SK-N-SH (cell line): Measurements from ENCODE around the gene NAA38. TPM values are rescaled to one million over a fixed set of nuclear protein-coding genes. Genes with fewer than 3 reads are reported as not detected.

Experiments
- CTCF ChIA-PET: fragments of 300-600, 350-600 bp; formaldehyde crosslinking; extraction: SDS; loops from one replicate; lab custom pipeline; 2021; lab: Yijun Ruan, JAX
- POLR2A ChIA-PET: fragments of 350-600 bp; sonication (Branson Sonifier 250); formaldehyde crosslinking; extraction: SDS; loops from one replicate; lab custom pipeline; 2020; ENCODE audit warnings: antibody characterized with exemption, inconsistent platforms; lab: Yijun Ruan, JAX
- DNase-seq: peaks from one replicate; pipeline ENCODE4 v3.0.0; 2012
- H2AFZ ChIP-seq: fragments of 200-600 bp; sonication (generic); 2 replicates; pipeline ENCODE4 v1.8.1; 2016; ENCODE audit warnings: antibody characterized with exemption, mild to moderate bottlenecking, low read depth
- H3F3A ChIP-seq: fragments of 200-600 bp; sonication (generic); replicated peaks from 2 replicates; pipeline ENCODE3; 2016; ENCODE audit warnings: antibody characterized with exemption, mild to moderate bottlenecking; ENCODE audit not compliant: insufficient read depth
- H3K27ac ChIP-seq, 2 experiments: fragments of 200-500 bp in 1 of 2; fragments of 200-600 bp in 1 of 2; sonication (Bioruptor generic) in 1 of 2; sonication (generic), shearing (Covaris generic) in 1 of 2; 2 replicates each; pipeline versions ENCODE4 v1.5.1 to v1.6.1; 2014 to 2016; ENCODE audit warnings: low read depth in 2 of 2, inconsistent platforms in 1 of 2, low read length in 1 of 2, mild to moderate bottlenecking in 1 of 2, mixed read lengths in 1 of 2
- H3K27me3 ChIP-seq: fragments of 200-600 bp; sonication (generic), shearing (Covaris generic); 2 replicates; pipeline ENCODE4 v1.6.1; 2016; ENCODE audit warnings: mixed run types; ENCODE audit not compliant: insufficient read depth
- H3K36me3 ChIP-seq, 2 experiments: fragments of 200-500 bp in 1 of 2; fragments of 200-600 bp in 1 of 2; sonication (Bioruptor generic) in 1 of 2; sonication (generic) in 1 of 2; replicated peaks in 1 of 2; 2 replicates each; pipeline versions ENCODE3 to v1.5.1; 2014 to 2016; ENCODE audit warnings: low read length in 1 of 2, mild to moderate bottlenecking in 1 of 2; ENCODE audit not compliant: insufficient read depth in 2 of 2, control insufficient read depth in 1 of 2
- H3K4me1 ChIP-seq, 2 experiments: fragments of 200-500 bp in 1 of 2; fragments of 200-600 bp in 1 of 2; sonication (Bioruptor generic) in 1 of 2; sonication (generic), shearing (Covaris generic) in 1 of 2; 2 replicates each; pipeline versions ENCODE4 v1.5.1 to v1.6.1; 2014 to 2016; ENCODE audit warnings: low read depth in 1 of 2, low read length in 1 of 2, mixed run types in 1 of 2; ENCODE audit not compliant: insufficient read depth in 2 of 2, control insufficient read depth in 1 of 2
- H3K4me2 ChIP-seq: fragments of 200-600 bp; sonication (generic), shearing (Covaris generic); 2 replicates; pipeline ENCODE4 v1.6.1; 2017; ENCODE audit warnings: mixed run types
- H3K4me3 ChIP-seq, 2 experiments: fragments of 200-500 bp in 1 of 2; fragments of 200-600 bp in 1 of 2; sonication (Bioruptor generic) in 1 of 2; sonication (generic), shearing (Covaris generic) in 1 of 2; 2 replicates each; pipeline versions ENCODE4 v1.5.1 to v1.8.1; 2014 to 2016; ENCODE audit warnings: low read depth in 2 of 2, inconsistent platforms in 1 of 2, low read length in 1 of 2, mild to moderate bottlenecking in 1 of 2, mixed read lengths in 1 of 2, moderate library complexity in 1 of 2
- H3K79me2 ChIP-seq: fragments of 200-600 bp; sonication (generic); 2 replicates; pipeline ENCODE4 v1.8.1; 2017; ENCODE audit warnings: mild to moderate bottlenecking; ENCODE audit not compliant: insufficient read depth
- H3K9ac ChIP-seq: fragments of 200-600 bp; sonication (generic); 2 replicates; pipeline ENCODE4 v1.6.1; 2017; ENCODE audit warnings: mixed run types
- H3K9me2 ChIP-seq: fragments of 200-600 bp; sonication (generic); 2 replicates; pipeline ENCODE4 v1.6.1; 2017; ENCODE audit warnings: mixed run types
- H3K9me3 ChIP-seq: fragments of 200-600 bp; sonication (generic); 2 replicates; pipeline ENCODE4 v1.6.1; 2017; ENCODE audit warnings: mixed run types, mild to moderate bottlenecking, moderate library complexity
- H4K20me1 ChIP-seq: fragments of 200-600 bp; sonication (generic); 2 replicates; pipeline ENCODE4 v1.6.1; 2017; ENCODE audit warnings: mild to moderate bottlenecking, mixed run types; ENCODE audit not compliant: insufficient read depth
- CHD2 ChIP-seq: fragments of 150-350 bp; IDR thresholded peaks from 2 replicates; pipeline ENCODE4 v1.6.1; 2018; ENCODE audit warnings: low read length; ENCODE audit not compliant: partially characterized antibody
- CTCF ChIP-seq: fragments of 200-600 bp; sonication (generic); IDR thresholded peaks from 2 replicates; pipeline ENCODE4 v1.6.1; 2017; ENCODE audit warnings: antibody characterized with exemption, mild to moderate bottlenecking, moderate library complexity
- EZH2phosphoT487 ChIP-seq: fragments of 200-600 bp; sonication (generic); IDR thresholded peaks from 2 replicates; pipeline ENCODE4 v1.6.1; 2017; ENCODE audit warnings: low read depth, mixed run types, mild to moderate bottlenecking, antibody characterized with exemption, moderate library complexity, borderline replicate concordance
- FOSL2 ChIP-seq: IDR thresholded peaks from 2 replicates; pipeline ENCODE4 v1.4.0; 2012; ENCODE audit warnings: low read depth, mild to moderate bottlenecking, moderate library complexity, borderline replicate concordance
- MXI1 ChIP-seq: IDR thresholded peaks from 2 replicates; pipeline ENCODE4 v1.6.1; 2012; ENCODE audit warnings: mild to moderate bottlenecking, low read depth, low read length, improper control_type of control experiment
- NFIC ChIP-seq: IDR thresholded peaks from 2 replicates; pipeline ENCODE4 v1.4.0; 2012; ENCODE audit warnings: borderline replicate concordance
- RAD21 ChIP-seq: IDR thresholded peaks from 2 replicates; pipeline ENCODE4 v1.6.1; 2012; ENCODE audit warnings: mild to moderate bottlenecking, low read length
- RCOR1 ChIP-seq: fragments of 150-350 bp; IDR thresholded peaks from 2 replicates; pipeline ENCODE4 v1.6.1; 2017; ENCODE audit warnings: antibody characterized with exemption, low read length
- SIN3A ChIP-seq: IDR thresholded peaks from 2 replicates; pipeline ENCODE4 v1.6.1; 2012; ENCODE audit warnings: low read depth, mild to moderate bottlenecking, low read length, moderate library complexity, borderline replicate concordance
- TAF1 ChIP-seq: IDR thresholded peaks from 2 replicates; pipeline ENCODE4 v1.6.1; 2012; ENCODE audit warnings: low read depth, mild to moderate bottlenecking, low read length, moderate library complexity, borderline replicate concordance
- WGBS: methylation state at CpG from one replicate; pipeline ENCODE4 v1.1.6; 2017; ENCODE audit warnings: low lambda C conversion rate; 5-methylcytosine and 5-hydroxymethylcytosine counted together
- polyA plus RNA-seq, 3 experiments: library from polyadenylated mRNA; depleted of rRNA; stranded (reverse); fragments of >200 nt; gene quantifications; 2 replicates each; pipeline ENCODE4 v1.2.3, GENCODE V29; 2012
- TF ChIP-seq, protein P1 (sequence below): IDR thresholded peaks from 2 replicates; pipeline ENCODE4 v1.4.0; 2012; ENCODE audit warnings: low read depth, borderline replicate concordance
- TF ChIP-seq, protein P2 (sequence below): IDR thresholded peaks from 2 replicates; pipeline ENCODE4; 2012

NAA38 gene
- polyA plus RNA-seq, 1 of the 3 experiments (the other 2 are of a cell fraction), result 202 TPM

- no peak overlapping the region for H3K4me3 ChIP-seq
- H3K4me1 ChIP-seq, result peaks cover 5 to 9% of the 10 kb centered on the region in 2 experiments; a peak in 2 of 4 replicates
- no peak overlapping the region for H3K27ac ChIP-seq
- H3K79me2 ChIP-seq, result no peaks in the 10 kb centered on the region
- CTCF ChIA-PET, result interaction anchor here (1.0 to 6.0 kb wide), 4 partner anchors 7 to 82 kb away, joined by 3 to 79 read pairs (median 4); no protein-coding TSS in a partner anchor
- no peak overlapping the region for H3K4me2 ChIP-seq
- H3K9ac ChIP-seq, result no peak overlapping the region
- 81% methylated on average over 5 of the region's 8 CpGs for WGBS
- no peak for DNase-seq
- H3F3A ChIP-seq, result peaks cover 10% of the 10 kb centered on the region
- H3K9me3 ChIP-seq, result no peaks in the 10 kb centered on the region
- no peak overlapping the region for H2AFZ ChIP-seq
- H3K36me3 ChIP-seq, result no peaks in the 10 kb centered on the region
- H3K9me2 ChIP-seq, result no peaks in the 10 kb centered on the region
- no peaks in the 10 kb centered on the region for H4K20me1 ChIP-seq
- TF ChIP-seq SIN3A (no peak), TAF1 (no peak), CTCF (no peak), RCOR1 (no peak), EZH2phosphoT487 (no peak)
- TF ChIP-seq, protein P1, sequence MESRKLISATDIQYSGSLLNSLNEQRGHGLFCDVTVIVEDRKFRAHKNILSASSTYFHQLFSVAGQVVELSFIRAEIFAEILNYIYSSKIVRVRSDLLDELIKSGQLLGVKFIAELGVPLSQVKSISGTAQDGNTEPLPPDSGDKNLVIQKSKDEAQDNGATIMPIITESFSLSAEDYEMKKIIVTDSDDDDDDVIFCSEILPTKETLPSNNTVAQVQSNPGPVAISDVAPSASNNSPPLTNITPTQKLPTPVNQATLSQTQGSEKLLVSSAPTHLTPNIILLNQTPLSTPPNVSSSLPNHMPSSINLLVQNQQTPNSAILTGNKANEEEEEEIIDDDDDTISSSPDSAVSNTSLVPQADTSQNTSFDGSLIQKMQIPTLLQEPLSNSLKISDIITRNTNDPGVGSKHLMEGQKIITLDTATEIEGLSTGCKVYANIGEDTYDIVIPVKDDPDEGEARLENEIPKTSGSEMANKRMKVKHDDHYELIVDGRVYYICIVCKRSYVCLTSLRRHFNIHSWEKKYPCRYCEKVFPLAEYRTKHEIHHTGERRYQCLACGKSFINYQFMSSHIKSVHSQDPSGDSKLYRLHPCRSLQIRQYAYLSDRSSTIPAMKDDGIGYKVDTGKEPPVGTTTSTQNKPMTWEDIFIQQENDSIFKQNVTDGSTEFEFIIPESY, result no peak
- POLR2A ChIA-PET, result no interaction called here
- H3K27me3 ChIP-seq, result peaks cover 7% of the 10 kb centered on the region
Measured at GRCh38 chr17:7830616-7831015, 26.7 kb downstream of the NAA38 start.

DNA sequence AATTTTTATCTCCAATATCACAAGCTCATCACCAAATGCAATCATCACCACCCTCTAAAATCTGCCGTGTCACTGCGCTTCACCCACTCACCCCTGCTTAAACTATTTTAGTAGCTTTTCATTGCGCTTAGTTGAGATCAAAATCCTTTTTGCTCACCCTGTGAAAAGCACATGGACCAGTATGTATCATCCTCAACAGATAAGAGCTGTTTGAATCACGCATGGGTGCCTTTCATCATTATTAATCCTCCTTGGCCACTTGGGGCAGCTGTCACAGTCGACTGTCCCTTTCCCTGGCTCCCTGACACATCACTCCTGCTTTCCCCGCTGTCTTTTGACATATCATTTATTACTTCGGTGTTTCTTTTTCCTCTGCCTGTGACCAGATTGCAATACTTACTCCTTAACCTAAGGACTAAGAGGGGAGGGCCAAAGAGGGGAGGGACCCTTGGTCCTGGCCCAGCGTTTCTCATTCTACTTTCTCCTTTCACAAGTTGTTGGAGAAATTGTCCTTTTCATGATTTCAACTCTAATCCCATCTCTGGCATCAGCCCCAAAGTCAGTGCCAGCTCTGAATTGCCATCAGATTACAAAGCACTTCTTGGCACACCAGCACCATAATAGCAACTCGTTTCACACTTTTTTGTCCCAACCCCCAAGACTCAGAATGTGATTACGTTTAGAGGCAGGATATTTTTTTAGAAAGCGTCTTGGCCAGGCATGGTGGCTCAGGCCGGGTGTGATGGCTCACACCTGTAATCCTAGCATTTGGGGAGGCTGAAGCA, 32.0 kb downstream of the NAA38 start:
- H3K9ac ChIP-seq, result no peak overlapping the region
- H3K9me3 ChIP-seq, result no peaks in the 10 kb centered on the region
- H3K36me3 ChIP-seq, result no peaks in the 10 kb centered on the region
- H3K4me1 ChIP-seq, result peaks cover 0 to 12% of the 10 kb centered on the region in 2 experiments; a peak in 1 of 4 replicates
- H3F3A ChIP-seq, result peaks cover 10% of the 10 kb centered on the region
- TF ChIP-seq FOSL2, result no peak
- TF ChIP-seq, protein P2, sequence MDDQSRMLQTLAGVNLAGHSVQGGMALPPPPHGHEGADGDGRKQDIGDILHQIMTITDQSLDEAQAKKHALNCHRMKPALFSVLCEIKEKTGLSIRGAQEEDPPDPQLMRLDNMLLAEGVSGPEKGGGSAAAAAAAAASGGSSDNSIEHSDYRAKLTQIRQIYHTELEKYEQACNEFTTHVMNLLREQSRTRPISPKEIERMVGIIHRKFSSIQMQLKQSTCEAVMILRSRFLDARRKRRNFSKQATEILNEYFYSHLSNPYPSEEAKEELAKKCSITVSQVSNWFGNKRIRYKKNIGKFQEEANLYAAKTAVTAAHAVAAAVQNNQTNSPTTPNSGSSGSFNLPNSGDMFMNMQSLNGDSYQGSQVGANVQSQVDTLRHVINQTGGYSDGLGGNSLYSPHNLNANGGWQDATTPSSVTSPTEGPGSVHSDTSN, result peak; percentile 22; the same call in 1 of the 2 replicates
- TF ChIP-seq RAD21, result peak; percentile 28; the same call in 1 of the 2 replicates
- TF ChIP-seq CHD2, result no peak
- no peak for TF ChIP-seq NFIC
- peak; percentile 81; the same call in 1 of the 2 replicates for TF ChIP-seq MXI1
- peak; percentile 40 for TF ChIP-seq CTCF
- H3K4me2 ChIP-seq, result peak overlapping the region; percentile 32; the same call in 1 of the 2 replicates
- H3K27ac ChIP-seq, result no peak overlapping the region
- H3K79me2 ChIP-seq, result no peaks in the 10 kb centered on the region
- H3K27me3 ChIP-seq, result peaks cover 2% of the 10 kb centered on the region
- no peaks in the 10 kb centered on the region for H3K9me2 ChIP-seq
- peak; percentile 69 for DNase-seq
- ChIA-PET POLR2A (interaction anchor here (0.6 to 1.7 kb wide), 3 partner anchors 9 to 80 kb away, joined by 4 to 5 read pairs (median 4); partner anchors contain the start of gene CHD3), CTCF (interaction anchor here (0.7 to 7.2 kb wide), 28 partner anchors 8 to 511 kb away, joined by 3 to 79 read pairs (median 6); partner anchors contain the start of genes DNAH2, KDM6B and NAA38)
- H4K20me1 ChIP-seq, result no peaks in the 10 kb centered on the region
- 30% methylated on average over 12 of the region's 12 CpGs for WGBS
- no peak overlapping the region for H2AFZ ChIP-seq
- no peak overlapping the region for H3K4me3 ChIP-seq
